Measurements from ENCODE around the gene CATSPER4.
"Not testable (repeated sequence)": the region's sequence is repeated elsewhere in the genome, so short reads cannot be mapped to it uniquely, and the experiment has no call there.

The CATSPER4 gene

GRCh38 chr1:26210147-26210870 lies 19.9 kb downstream of the CATSPER4 start:
- DNase-seq (ENCODE audit: insufficient read length) = no peak
- no peak for FAIRE-seq
- TF ChIP-seq POLR2AphosphoS5 (IDR thresholded peaks at IDR 0.05; ENCODE audit: low read depth, low read length) (no peak), POLR2A (IDR thresholded peaks at IDR 0.05; ENCODE audit: low read depth, low read length) (no peak), TAF1 (IDR thresholded peaks at IDR 0.05; ENCODE audit: borderline replicate concordance, low read depth, low read length) (no peak)

- DNase-seq (ENCODE audit: insufficient read length) (no peak), FAIRE-seq (no peak)
- TF ChIP-seq POLR2AphosphoS5 (IDR thresholded peaks at IDR 0.05; ENCODE audit: low read depth, low read length) (no peak), TAF1 (IDR thresholded peaks at IDR 0.05; ENCODE audit: borderline replicate concordance, low read depth, low read length) (no peak), POLR2A (IDR thresholded peaks at IDR 0.05; ENCODE audit: low read depth, low read length) (no peak)
Observed at GRCh38 chr1:26212726-26213125, 22.3 kb downstream of the CATSPER4 start.

- TF ChIP-seq POLR2A (IDR thresholded peaks at IDR 0.05; ENCODE audit: low read depth, low read length) (no peak), POLR2AphosphoS5 (IDR thresholded peaks at IDR 0.05; ENCODE audit: low read depth, low read length) (no peak)
- FAIRE-seq (no peak), DNase-seq (ENCODE audit: insufficient read length) (no peak)
Observed at GRCh38 chr1:26213335-26213905, 23.0 kb downstream of the CATSPER4 start.

- DNase-seq (ENCODE audit: insufficient read length) (no peak), FAIRE-seq (no peak)
- TF ChIP-seq POLR2A (IDR thresholded peaks at IDR 0.05; ENCODE audit: low read depth, low read length) (no peak), TAF1 (IDR thresholded peaks at IDR 0.05; ENCODE audit: borderline replicate concordance, low read depth, low read length) (no peak), POLR2AphosphoS5 (IDR thresholded peaks at IDR 0.05; ENCODE audit: low read depth, low read length) (no peak)
Observed at GRCh38 chr1:26215246-26215645, 24.8 kb downstream of the CATSPER4 start.

- no peak for DNase-seq (ENCODE audit: insufficient read length)
- no peak for FAIRE-seq
- TF ChIP-seq TAF1 (IDR thresholded peaks at IDR 0.05; ENCODE audit: borderline replicate concordance, low read depth, low read length) (no peak), POLR2AphosphoS5 (IDR thresholded peaks at IDR 0.05; ENCODE audit: low read depth, low read length) (no peak), POLR2A (IDR thresholded peaks at IDR 0.05; ENCODE audit: low read depth, low read length) (no peak)
Observed at GRCh38 chr1:26218906-26219494, 28.6 kb downstream of the CATSPER4 start.

GRCh38 chr1:26220199-26220912 lies 30.0 kb downstream of the CATSPER4 start:
- FAIRE-seq (no peak), DNase-seq (ENCODE audit: insufficient read length) (no peak)
- no peak for TF ChIP-seq POLR2AphosphoS5 (IDR thresholded peaks at IDR 0.05; ENCODE audit: low read depth, low read length)
- TF ChIP-seq POLR2A (IDR thresholded peaks at IDR 0.05; ENCODE audit: low read depth, low read length) = no peak
- TF ChIP-seq TAF1 (IDR thresholded peaks at IDR 0.05; ENCODE audit: borderline replicate concordance, low read depth, low read length) = no peak

GRCh38 chr1:26221094-26221493 lies 30.7 kb downstream of the CATSPER4 start:
- DNase-seq (ENCODE audit: insufficient read length) (no peak), FAIRE-seq (no peak)

GRCh38 chr1:26224606-26225005 lies 34.2 kb downstream of the CATSPER4 start:
- DNase-seq (ENCODE audit: insufficient read length) = no peak
- no peak for FAIRE-seq
- TF ChIP-seq POLR2A (IDR thresholded peaks at IDR 0.05; ENCODE audit: low read depth, low read length) (no peak), TAF1 (IDR thresholded peaks at IDR 0.05; ENCODE audit: borderline replicate concordance, low read depth, low read length) (no peak), POLR2AphosphoS5 (IDR thresholded peaks at IDR 0.05; ENCODE audit: low read depth, low read length) (no peak)

More at GRCh38 chr1:26221094-26221493, 30.7 kb downstream of the CATSPER4 start:
- TF ChIP-seq POLR2A (IDR thresholded peaks at IDR 0.05; ENCODE audit: low read depth, low read length) (no peak), TAF1 (IDR thresholded peaks at IDR 0.05; ENCODE audit: borderline replicate concordance, low read depth, low read length) (no peak), POLR2AphosphoS5 (IDR thresholded peaks at IDR 0.05; ENCODE audit: low read depth, low read length) (no peak)

GRCh38 chr1:26225033-26225831 lies 34.8 kb downstream of the CATSPER4 start:
- FAIRE-seq (no peak), DNase-seq (ENCODE audit: insufficient read length) (no peak)
- no peak for TF ChIP-seq POLR2AphosphoS5 (IDR thresholded peaks at IDR 0.05; ENCODE audit: low read depth, low read length)
- TF ChIP-seq TAF1 (IDR thresholded peaks at IDR 0.05; ENCODE audit: borderline replicate concordance, low read depth, low read length) = no peak
- no peak for TF ChIP-seq POLR2A (IDR thresholded peaks at IDR 0.05; ENCODE audit: low read depth, low read length)

GRCh38 chr1:26230682-26231081 lies 40.3 kb downstream of the CATSPER4 start:
- DNase-seq (ENCODE audit: insufficient read length); FAIRE-seq: not testable (repeated sequence)
